Fibroblast of villous mesenchyme (primary cell): ENCODE data around the gene PILRB. TPM values are rescaled to one million over a fixed set of nuclear protein-coding genes. Genes with fewer than 3 reads are reported as not detected.
"Not testable (repeated sequence)": the region's sequence is repeated elsewhere in the genome, so short reads cannot be mapped to it uniquely, and the experiment has no call there.

Experiments used
- DNase-seq: peaks from one replicate; pipeline ENCODE4 v3.0.0-alpha.2; 2010; ENCODE audit warnings: low read depth
- H3K4me3 ChIP-seq: 2 replicates; pipeline ENCODE4 v1.5.1; 2011; ENCODE audit warnings: low read depth, mild to moderate bottlenecking, low read length
- total RNA-seq: library from RNA; depleted of rRNA; stranded (reverse); fragments of >200 nt; gene quantifications from 2 replicates; pipeline ENCODE4 v1.2.3, GENCODE V29; 2012
- TF ChIP-seq, protein P1 (sequence below): IDR thresholded peaks from 2 replicates; pipeline ENCODE4 v1.5.1; 2012; ENCODE audit warnings: low read depth, mild to moderate bottlenecking, low read length; ENCODE audit not compliant: insufficient read depth

PILRB gene
- total RNA-seq, 1 donor = 11.7 TPM

DNA sequence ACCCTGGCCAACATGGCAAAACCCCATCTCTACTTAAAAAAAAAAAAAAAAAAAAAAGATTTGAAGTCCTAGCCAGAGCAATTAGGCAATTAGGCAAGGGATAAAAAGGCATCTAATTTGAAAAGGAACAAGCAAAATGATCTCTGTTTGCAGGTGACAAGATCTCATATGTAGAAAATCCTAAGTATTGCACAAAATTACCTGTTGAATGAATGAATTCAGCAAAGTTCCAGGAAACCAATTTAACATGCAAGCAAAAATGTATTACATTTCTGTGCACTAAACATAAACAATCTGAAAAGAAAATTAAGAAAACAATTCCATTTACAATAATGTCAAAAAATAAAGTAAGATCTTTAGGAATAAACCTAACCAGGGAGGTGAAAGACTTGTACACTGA is 5.2 kb downstream of the PILRB start:
- no peak for DNase-seq
- TF ChIP-seq, protein P1, sequence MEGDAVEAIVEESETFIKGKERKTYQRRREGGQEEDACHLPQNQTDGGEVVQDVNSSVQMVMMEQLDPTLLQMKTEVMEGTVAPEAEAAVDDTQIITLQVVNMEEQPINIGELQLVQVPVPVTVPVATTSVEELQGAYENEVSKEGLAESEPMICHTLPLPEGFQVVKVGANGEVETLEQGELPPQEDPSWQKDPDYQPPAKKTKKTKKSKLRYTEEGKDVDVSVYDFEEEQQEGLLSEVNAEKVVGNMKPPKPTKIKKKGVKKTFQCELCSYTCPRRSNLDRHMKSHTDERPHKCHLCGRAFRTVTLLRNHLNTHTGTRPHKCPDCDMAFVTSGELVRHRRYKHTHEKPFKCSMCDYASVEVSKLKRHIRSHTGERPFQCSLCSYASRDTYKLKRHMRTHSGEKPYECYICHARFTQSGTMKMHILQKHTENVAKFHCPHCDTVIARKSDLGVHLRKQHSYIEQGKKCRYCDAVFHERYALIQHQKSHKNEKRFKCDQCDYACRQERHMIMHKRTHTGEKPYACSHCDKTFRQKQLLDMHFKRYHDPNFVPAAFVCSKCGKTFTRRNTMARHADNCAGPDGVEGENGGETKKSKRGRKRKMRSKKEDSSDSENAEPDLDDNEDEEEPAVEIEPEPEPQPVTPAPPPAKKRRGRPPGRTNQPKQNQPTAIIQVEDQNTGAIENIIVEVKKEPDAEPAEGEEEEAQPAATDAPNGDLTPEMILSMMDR = no peak
- no peak overlapping the region for H3K4me3 ChIP-seq

DNA sequence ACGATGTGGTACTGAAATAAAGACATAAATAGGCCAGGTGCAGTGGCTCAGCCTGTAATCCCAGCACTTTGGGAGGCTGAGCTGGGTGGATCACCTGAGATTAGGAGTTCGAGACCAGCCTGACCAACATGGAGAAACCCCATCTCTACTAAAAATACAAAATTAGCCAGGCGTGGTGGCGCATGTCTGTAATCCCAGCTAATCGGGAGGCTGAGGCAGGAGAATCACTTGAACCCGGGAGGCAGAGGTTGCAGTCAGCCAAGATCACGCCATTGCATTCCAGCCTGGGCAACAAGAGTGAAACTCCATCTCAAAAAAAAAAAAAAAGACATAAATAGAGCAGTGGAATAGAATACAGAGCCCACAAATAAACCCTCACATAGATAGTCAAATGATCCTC is 5.9 kb downstream of the PILRB start:
- H3K4me3 ChIP-seq, DNase-seq: not testable (repeated sequence)

DNA sequence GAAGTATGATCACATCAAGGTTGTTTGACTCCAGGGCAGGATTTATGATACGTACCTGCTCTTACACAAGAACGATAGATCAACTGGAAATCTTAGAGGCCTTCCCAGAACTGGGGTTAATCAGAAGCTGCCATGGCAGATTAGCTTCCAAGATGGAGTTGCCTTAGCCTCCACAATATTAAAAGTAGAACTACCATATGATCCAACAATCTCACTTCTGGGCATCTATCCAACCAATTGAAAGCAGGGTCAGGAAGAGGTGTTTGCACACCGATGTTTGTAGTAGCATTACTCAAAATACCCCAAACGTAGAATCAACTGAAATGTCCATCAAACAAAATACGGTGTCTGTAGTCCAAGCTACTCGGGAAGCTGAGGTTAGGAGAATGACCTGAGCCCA is 6.6 kb downstream of the PILRB start:
- TF ChIP-seq, protein P1 = no peak
- H3K4me3 ChIP-seq = no peak overlapping the region
- DNase-seq = no peak

DNA sequence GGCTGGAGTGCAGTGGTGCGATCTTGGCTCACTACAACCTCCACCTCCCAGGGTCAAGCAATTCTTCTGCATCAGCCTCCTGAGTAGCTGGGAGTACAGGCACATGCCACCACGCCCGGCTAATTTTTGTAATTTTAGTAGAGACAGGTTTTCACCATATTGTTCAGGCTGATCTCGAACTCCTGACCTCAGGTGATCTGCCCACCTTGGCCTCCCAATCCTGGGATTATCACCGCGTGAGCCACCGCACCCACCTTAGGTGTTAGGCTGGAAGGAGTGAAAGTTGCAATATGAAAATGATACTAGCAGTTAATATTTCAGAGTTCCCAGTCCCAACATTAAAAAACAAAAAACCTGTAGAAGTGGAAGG is 8.1 kb downstream of the PILRB start:
- not testable (repeated sequence) for DNase-seq, H3K4me3 ChIP-seq

DNA sequence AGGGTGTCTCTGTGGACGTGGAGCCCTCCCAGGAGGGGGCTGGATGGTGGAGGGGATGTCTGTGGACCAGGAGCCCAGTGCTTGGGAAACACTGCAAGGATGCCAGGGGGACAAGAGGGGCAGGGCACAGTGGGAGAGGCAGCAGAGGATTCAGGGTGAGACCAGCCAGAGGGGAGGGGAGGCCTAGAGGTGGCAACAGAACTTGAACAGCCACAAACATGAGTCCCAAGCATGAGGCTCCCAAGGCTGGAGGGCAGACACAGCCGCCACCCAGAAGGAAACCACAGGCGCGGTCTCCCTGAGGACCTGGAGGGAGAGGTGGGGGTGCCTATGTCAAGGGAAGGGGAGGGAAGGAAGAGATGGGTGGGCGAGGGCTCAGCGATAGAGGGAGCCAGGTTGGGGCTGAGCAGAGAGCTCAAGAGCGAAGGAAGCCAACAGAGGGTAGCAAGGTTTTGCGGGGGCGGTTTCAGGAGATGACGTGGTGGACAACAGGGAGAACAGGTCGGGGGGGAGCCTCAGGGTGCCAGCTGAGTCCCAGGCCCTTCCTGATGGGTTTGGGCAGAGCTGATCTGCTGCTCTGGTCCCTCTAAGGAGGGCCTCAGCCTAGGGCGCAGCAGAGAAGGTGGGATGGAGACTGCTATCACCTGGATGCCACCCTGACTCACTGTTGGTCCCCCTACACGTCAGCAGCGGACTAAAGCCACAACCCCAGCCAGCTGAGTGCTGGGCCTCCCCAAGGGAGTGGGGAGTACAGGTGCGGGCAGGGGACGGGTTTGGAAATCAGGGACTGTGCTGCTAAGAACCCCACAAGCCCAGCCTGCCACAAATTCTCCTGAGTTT is 8.7 kb downstream of the PILRB start:
- H3K4me3 ChIP-seq = no peak overlapping the region
- DNase-seq = no peak
- TF ChIP-seq, protein P1 = no peak

DNA sequence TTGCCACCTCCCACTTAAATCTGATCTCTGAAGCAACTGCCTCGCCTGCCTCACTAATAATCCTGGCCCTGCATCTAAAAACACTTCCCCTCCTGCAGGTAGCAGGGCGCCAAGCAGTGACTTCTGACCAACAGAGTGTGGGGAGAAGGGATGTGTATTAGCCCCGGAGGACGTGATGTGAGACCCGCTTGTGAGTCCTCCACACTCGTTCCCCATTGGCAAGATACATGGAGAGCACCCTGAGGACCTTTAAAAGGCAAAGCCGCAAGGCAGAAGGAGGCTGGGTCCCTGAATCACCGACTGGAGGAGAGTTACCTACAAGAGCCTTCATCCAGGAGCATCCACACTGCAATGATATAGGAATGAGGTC is 9.3 kb downstream of the PILRB start:
- H3K4me3 ChIP-seq = no peak overlapping the region
- TF ChIP-seq, protein P1 = no peak
- no peak for DNase-seq

DNA sequence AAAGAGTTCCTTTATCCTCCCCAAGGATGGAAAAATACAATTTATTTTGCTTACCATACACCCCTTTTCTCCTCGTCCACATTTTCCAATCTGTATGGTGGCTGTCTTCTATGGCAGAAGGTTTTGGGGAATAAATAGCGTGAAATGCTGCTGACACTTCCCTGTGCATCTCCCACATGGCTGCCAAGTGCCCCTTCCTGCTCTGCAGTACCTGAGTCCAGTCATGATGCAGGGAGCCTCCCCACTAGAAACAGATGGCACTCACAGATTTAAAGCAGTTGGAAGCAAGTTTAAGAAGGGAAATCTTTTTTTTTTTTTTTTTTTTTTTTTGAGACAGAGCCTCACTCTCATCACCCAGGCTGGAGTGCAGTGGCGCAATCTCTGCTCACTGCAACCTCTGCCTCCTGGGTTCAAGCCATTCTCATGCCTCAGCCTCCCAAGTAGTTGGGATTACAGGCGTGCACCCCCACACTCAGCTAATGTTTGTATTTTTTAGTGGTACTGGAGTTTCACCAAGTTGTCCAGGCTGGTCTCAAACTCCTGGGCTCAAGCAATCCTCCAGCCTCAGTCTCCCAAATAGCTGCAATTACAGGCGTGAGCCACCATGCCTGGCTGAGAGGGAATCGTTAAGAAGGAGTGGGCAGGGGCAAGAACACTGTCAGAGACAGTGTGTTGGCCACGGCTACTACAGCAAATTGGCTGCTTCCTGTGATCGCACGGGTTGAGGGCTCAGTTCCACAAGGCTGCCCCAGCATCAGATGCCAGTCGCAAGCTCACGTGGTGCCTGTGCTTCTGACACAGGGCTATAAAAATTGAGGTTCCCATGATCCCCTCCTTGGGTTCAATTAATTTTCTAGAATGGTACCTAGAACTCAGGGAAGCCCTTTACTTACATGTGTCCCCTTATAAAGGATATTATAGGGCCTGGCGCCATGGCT is 10.0 kb downstream of the PILRB start:
- TF ChIP-seq, protein P1 = no peak
- DNase-seq = no peak
- no peak overlapping the region for H3K4me3 ChIP-seq
